Transverse colon (tissue), 4 donors: ENCODE results near the gene REEP1. TPM values are rescaled to one million over a fixed set of nuclear protein-coding genes. Genes with fewer than 3 reads are reported as not detected.

Source experiments
- DNase-seq: peaks from one replicate; pipeline ENCODE4 v3.0.0-alpha.2; 2019
- H3K27ac ChIP-seq, 4 donors: fragments of 200-600 bp; sonication (generic); 2 replicates each; pipeline ENCODE4 v1.5.1; 2016 to 2018; ENCODE audit warnings: inconsistent platforms in 4 of 4
- H3K27me3 ChIP-seq: fragments of 200-600 bp; sonication (generic); 2 replicates; pipeline ENCODE4 v1.5.1; 2017; ENCODE audit warnings: inconsistent platforms
- H3K36me3 ChIP-seq, 4 donors: fragments of 200-600 bp; sonication (generic); 2 replicates each; pipeline ENCODE4 v1.5.1; 2017 to 2019; ENCODE audit warnings: inconsistent platforms in 4 of 4
- H3K4me1 ChIP-seq, 4 donors: fragments of 200-600 bp; sonication (generic); 2 replicates each; pipeline ENCODE4 v1.5.1; 2017 to 2020; ENCODE audit warnings: inconsistent platforms in 4 of 4
- H3K4me3 ChIP-seq, 4 donors: fragments of 200-600 bp; sonication (generic); 1 replicate in 1 of 4; 2 replicates in 3 of 4; pipeline versions ENCODE4 v1.5.1 to v1.6.1; 2017 to 2019; ENCODE audit warnings: inconsistent platforms in 4 of 4
- H3K9me3 ChIP-seq, 2 donors: fragments of 200-600 bp; sonication (generic); 2 replicates each; pipeline ENCODE4 v1.5.1; 2017 to 2019; ENCODE audit warnings: inconsistent platforms in 2 of 2
- CTCF ChIP-seq, 5 experiments: fragments of 200-600 bp in 3 of 5; fragments of 450-650 bp in 2 of 5; sonication (generic) in 3 of 5; IDR thresholded peaks; 1 replicate in 2 of 5; 2 replicates in 3 of 5; pipeline ENCODE4 v1.5.1; 2016 to 2017; ENCODE audit warnings: antibody characterized with exemption in 5 of 5, inconsistent platforms in 3 of 5, mild to moderate bottlenecking in 2 of 5, moderate library complexity in 1 of 5
- EP300 ChIP-seq: sonication (generic); formaldehyde crosslinking; IDR thresholded peaks from one replicate; pipeline ENCODE4 v1.6.1; 2017; ENCODE audit warnings: antibody characterized with exemption, low read depth
- POLR2A ChIP-seq: fragments of 450-650 bp; IDR thresholded peaks from one replicate; pipeline ENCODE4 v1.6.1; 2016; ENCODE audit warnings: antibody characterized with exemption, mild to moderate bottlenecking, moderate library complexity
- POLR2AphosphoS5 ChIP-seq, 3 donors: sonication (generic); formaldehyde crosslinking; IDR thresholded peaks; one replicate each; pipeline ENCODE4 v1.6.1; 2016; ENCODE audit warnings: antibody characterized with exemption in 3 of 3
- WGBS, 2 donors: methylation state at CpG; one replicate each; pipeline ENCODE4 v1.1.5; 2018; ENCODE audit warnings: low coverage in 1 of 2; 5-methylcytosine and 5-hydroxymethylcytosine counted together
- in situ Hi-C, 4 donors: fragments of 200-750 bp; cut with MboI; loops; one replicate each; pipeline versions ENCODE4 v1.15.0 to v1.15.1; 2017; ENCODE audit warnings: low sequenced_read_pairs in 3 of 4, low pct_ligation_motif_present in 1 of 4, low pct_unique_long_range_greater_than_20kb in 1 of 4
- intact Hi-C: fragments of 100-400 bp; cut with DNase I; formaldehyde crosslinking; loops from one replicate; pipeline ENCODE4 v1.15.1; 2023; ENCODE audit warnings: low total_unique reads
- total RNA-seq, 4 donors: library from RNA; depleted of rRNA; stranded (reverse); fragments of >200 nt; gene quantifications; one replicate each; pipeline ENCODE4 v1.1.0, GENCODE V29; 2016

Gene REEP1
- total RNA-seq, 4 donors from 2014 or later, result 14.1 to 196 (median 32.3) TPM

GRCh38 chr2:86311879-86312278 is 25.5 kb downstream of the REEP1 start:
- TF ChIP-seq EP300 (no peak), CTCF (IDR thresholded peaks at IDR 0.05) (no peak), POLR2A (no peak)
- H3K36me3 ChIP-seq, result no peaks in the 10 kb centered on the region
- 92 to 94% methylated on average over 2 to 4 of the region's 4 CpGs for WGBS, 2 donors
- in situ Hi-C loops, result no loop called here
- no peak overlapping the region for H3K4me3 ChIP-seq
- no peaks in the 10 kb centered on the region for H3K27me3 ChIP-seq
- no peaks in the 10 kb centered on the region for H3K9me3 ChIP-seq
- intact Hi-C loops, result no loop called here
- H3K27ac ChIP-seq, result peak overlapping the region in 1 of 4 donors; percentile 68
- DNase-seq, result no peak
- H3K4me1 ChIP-seq, result no peaks in the 10 kb centered on the region

GRCh38 chr2:86309966-86310365 is 27.5 kb downstream of the REEP1 start:
- in situ Hi-C loops (no loop called here), intact Hi-C loops (no loop called here)
- TF ChIP-seq CTCF (IDR thresholded peaks at IDR 0.05) (no peak), POLR2A (no peak), EP300 (no peak), POLR2AphosphoS5 (IDR thresholded peaks at IDR 0.05) (no peak)
- DNase-seq, result no peak
- Histone ChIP-seq H3K4me3 (no peak overlapping the region), H3K27me3 (no peaks in the 10 kb centered on the region), H3K4me1 (peaks cover 0 to 9% (median 5%) of the 10 kb centered on the region in 4 donors), H3K9me3 (no peaks in the 10 kb centered on the region), H3K36me3 (no peaks in the 10 kb centered on the region), H3K27ac (peak overlapping the region in 2 of 4 donors; percentile 33 to 68)
- 56 to 87% methylated on average over 1 to 5 of the region's 5 CpGs for WGBS, 2 donors

GRCh38 chr2:86308984-86309695 is 28.3 kb downstream of the REEP1 start:
- 80 to 93% methylated on average over 7 to 10 of the region's 10 CpGs for WGBS, 2 donors
- Histone ChIP-seq H3K27ac (peak overlapping the region in 2 of 4 donors; percentile 33 to 68), H3K36me3 (no peaks in the 10 kb centered on the region), H3K27me3 (no peaks in the 10 kb centered on the region), H3K4me3 (no peak overlapping the region), H3K4me1 (peaks cover 0 to 9% (median 5%) of the 10 kb centered on the region in 4 donors), H3K9me3 (no peaks in the 10 kb centered on the region)
- intact Hi-C loops, result no loop called here
- TF ChIP-seq POLR2AphosphoS5 (IDR thresholded peaks at IDR 0.05) (no peak), POLR2A (no peak), CTCF (IDR thresholded peaks at IDR 0.05) (no peak), EP300 (no peak)
- in situ Hi-C loops, result no loop called here
- no peak for DNase-seq

- 90 to 100% methylated on average over 2 to 8 of the region's 8 CpGs for WGBS, 2 donors
- peak overlapping the region in 1 of 4 donors; percentile 68 for H3K27ac ChIP-seq
- no peaks in the 10 kb centered on the region for H3K36me3 ChIP-seq
- H3K27me3 ChIP-seq, result no peaks in the 10 kb centered on the region
- intact Hi-C loops (no loop called here), in situ Hi-C loops (no loop called here)
- DNase-seq, result no peak
- no peak overlapping the region for H3K4me3 ChIP-seq
- TF ChIP-seq POLR2A (no peak), POLR2AphosphoS5 (IDR thresholded peaks at IDR 0.05) (no peak), EP300 (no peak), CTCF (IDR thresholded peaks at IDR 0.05) (no peak)
- H3K4me1 ChIP-seq, result peaks cover 0 to 9% (median 5%) of the 10 kb centered on the region in 4 donors
- no peaks in the 10 kb centered on the region for H3K9me3 ChIP-seq
These were observed 29.1 kb downstream of the REEP1 start for GRCh38 chr2:86308356-86308755.
